Cardiac septum (tissue), 1 donor: ENCODE measurements around the gene ACOT13. TPM values are rescaled to one million over a fixed set of nuclear protein-coding genes. Genes with fewer than 3 reads are reported as not detected.
"Not testable (repeated sequence)": the region's sequence is repeated elsewhere in the genome, so short reads cannot be mapped to it uniquely, and the experiment has no call there.

Source experiments
- DNase-seq: peaks from one replicate; pipeline ENCODE4 v3.0.0-alpha.2; 2020; ENCODE audit warnings: low spot score
- intact Hi-C: fragments of 100-400 bp; cut with DNase I; formaldehyde crosslinking; loops from one replicate; pipeline ENCODE4 v1.14.0; 2022
- total RNA-seq: library from RNA; stranded (reverse); fragmentation: NEBNext Ultra II Directional; extraction: Animal tissue kit (Norgen Biotek cat#: 25700); gene quantifications from one replicate; pipeline ENCODE4 v1.2.1, GENCODE V29; 2021
- donor health status: DM: no; HTN: no; CAD: no.

The ACOT13 gene
- total RNA-seq, 1 donor from 2014 or later: 40.5 TPM

DNA sequence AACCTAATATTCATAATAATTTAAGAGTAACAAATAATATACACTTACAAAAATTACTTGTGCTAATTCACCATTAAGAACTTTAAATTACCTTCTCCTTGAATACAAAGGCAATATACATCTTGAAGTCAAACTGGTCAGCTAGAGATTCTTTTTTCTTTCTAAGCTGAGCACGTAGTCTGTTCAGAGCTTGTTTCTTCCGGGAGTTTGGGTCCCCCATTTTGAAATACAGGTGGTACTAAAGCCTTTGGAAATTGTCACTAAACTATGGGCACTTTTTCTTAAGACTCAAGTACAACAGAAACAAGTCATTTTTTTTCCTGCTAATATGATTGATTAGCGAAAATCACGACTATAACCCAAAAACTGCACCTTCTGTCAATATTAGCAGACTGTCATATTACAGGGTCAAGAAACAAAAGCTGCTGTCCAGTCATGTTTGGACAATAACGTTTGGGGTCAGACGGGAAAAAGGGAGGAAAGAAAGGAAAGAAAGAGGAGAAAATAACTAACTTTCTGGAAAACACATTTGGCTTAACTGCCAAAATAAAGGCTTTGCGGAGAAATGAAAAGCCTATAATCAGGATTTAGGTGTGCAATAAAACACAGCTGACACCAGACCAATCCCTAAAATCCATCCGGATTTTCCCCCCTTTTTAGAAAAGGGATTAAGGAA is 51.7 kb downstream of the ACOT13 start:
- intact Hi-C loops: no loop called here
- DNase-seq: no peak

DNA sequence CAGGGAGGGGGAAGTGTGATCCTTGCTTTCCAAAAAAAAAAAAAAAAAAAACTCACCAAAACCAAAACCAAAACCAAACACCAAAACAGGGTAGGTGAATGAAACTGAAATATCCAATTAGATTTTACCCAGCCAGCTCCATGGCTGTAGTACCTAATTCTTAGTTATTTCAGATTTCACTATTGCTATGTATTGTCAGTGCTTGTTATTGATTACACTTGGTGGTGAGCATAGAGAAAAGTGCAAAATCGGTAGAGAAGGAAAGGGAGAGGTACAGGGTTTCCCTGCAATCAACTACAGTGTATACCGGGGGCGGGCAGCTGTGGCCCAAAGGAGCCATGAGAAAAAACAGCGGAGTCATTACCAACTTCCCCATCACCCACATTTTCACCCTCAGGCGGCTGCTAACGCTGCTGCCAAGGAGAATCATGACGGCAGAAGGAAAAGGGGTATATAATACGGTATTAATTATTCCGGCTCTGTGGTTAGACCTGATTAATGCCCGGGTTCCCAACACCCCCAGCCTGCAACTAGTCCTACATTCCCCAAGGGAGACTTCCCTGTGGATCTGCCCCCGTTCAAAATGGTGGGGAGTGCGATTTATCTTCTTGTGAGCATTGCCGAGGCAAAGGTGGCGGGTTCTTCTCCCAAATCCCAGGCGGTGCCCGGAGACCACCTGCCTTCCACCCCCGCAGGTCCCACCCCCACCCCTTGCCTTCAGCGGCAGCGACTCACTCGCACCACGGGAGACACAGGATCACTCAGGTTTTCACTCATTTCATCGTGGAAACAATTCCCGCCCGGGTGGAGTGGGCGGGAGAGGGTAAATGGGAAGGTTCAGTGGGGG is 52.5 kb downstream of the ACOT13 start, which contains the start of gene C6orf62:
Gene C6orf62 (minus strand): TSS at position 30 of the 847 bp plus-strand sequence. CDS start 486 bp downstream, outside the sequence.
- peak; percentile 79 for DNase-seq
- intact Hi-C loops: no loop called here

DNA sequence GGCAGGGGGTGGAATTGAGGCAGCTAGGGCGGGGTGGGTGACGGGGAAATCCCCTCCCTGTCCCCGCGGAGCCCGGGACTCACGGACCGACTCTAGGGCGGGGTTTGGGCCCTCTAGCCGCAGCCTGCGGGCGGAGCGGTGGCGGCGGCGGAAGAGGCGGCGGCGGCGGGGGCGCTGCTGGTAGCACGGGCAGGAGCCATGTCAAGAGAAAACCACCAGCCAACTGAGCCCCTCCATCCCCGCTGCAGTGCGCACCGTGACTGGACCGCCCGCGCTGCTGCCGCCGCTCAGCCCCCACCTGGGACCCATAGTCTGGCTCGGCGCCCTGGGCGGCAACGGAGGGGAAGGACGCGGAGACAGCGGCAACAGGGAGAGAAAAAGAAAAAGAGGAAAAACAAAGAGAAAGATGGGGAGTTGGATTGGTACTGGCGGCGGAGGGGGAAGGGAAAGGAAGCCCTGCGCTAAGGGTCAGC is 53.3 kb downstream of the ACOT13 start:
- DNase-seq: peak; percentile 81
- intact Hi-C loops: loop anchor here (2.0 kb wide), 2 partner anchors 53 to 55 kb away; partner anchors contain the start of genes ACOT13, GMNN and TDP2

DNA sequence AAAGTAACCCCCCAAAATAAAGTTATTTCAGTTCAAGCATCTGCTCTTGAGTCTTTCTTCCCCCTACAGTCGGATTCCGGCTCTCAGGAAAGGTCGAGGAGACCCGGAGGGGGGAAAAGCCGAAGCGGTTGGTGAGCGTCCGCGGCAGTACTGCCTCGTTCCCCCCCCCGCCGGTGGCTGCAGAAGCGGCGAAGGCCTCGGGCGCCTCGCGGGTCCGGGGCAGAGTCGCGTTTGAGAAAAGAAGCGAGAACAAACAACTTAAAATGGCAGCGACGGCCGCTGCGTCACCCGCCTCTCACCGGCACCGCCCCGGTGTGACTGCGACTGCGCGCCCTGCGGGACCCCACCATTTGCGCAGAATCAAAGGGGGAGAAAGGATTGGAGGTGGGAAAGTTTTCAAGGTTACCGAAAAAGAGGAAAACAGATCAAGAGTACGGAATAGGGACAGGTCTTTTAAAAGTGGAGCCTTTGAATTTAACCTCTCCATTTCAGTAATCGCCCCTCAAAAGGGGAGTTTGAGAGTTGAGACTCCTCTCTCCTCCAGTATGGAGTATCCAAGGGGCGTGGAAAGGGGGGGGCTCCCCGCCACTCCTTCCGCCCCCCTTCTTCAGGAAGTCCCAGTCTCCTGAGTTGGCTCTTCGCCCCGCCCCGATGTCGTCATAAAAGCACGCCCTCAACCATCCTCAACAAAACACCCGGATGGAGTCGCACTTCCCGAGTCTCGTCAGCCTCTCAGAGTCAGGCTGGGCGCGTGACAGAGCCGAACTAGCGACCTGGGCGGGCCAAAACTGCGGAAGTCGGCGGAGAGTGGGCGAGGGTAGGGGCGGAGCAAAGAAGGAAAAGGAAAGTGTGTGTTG is 54.0 kb downstream of the ACOT13 start:
- DNase-seq: peak; percentile 100
- intact Hi-C loops: loop anchor here (2.0 kb wide), 2 partner anchors 54 kb away; partner anchors contain the start of genes ACOT13, GMNN and TDP2

DNA sequence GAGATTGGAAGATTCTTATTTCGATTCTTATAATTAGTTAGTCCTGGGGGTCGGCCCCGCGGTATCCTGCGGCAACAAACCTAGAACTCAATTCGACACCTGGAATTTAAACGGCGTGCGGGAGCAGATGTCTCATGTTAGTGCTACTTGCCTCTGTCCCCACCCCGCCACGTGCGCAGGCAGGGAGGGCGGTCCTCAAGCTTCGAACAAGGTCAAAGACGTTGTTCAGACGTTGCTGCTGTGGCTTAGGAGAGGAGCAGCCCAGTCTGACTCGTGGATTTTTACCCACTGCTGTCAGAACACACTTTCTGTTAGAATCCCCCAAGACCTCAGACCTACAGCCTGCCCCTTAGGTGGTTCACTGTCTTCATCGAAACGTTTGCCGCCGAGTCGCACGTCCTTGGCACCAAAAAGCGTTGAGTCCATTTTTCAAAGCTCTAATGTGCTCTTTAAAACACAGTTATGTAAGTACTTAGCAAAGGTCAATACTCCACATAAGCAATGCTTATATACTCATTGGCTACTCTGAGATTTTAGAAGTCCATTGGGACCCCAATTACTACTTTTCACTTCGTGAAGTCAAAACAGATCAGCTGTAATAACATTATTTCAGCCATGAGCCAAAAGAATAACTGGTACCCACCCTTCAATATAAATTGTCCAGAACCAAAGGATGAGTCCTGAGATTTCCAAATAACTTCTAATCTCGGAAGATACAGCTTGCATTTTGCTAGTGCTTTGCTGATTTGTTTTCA is 54.8 kb downstream of the ACOT13 start:
- no peak for DNase-seq
- intact Hi-C loops: loop anchor here (2.0 kb wide), 2 partner anchors 53 to 55 kb away; partner anchors contain the start of genes ACOT13, GMNN and TDP2

DNA sequence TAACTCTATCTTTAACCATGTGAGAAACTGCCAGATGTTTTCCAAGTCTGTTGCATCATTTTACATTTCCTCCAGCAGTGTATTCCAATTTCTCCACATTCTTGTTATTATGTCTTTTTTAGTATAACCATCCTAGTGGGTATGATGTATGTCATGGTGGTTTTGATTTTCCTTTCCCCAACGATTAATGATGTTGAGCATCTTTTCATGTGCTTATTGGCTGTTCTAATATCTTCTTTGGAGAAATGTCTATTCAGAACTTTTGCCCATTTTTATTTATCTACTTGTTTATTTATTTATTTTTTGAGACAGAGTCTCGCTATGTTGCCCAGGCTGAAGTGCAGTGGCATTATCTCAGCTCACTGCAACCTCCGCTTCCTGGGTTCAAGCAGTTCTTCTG is 56.4 kb downstream of the ACOT13 start:
- intact Hi-C loops: no loop called here
- no peak for DNase-seq

DNA sequence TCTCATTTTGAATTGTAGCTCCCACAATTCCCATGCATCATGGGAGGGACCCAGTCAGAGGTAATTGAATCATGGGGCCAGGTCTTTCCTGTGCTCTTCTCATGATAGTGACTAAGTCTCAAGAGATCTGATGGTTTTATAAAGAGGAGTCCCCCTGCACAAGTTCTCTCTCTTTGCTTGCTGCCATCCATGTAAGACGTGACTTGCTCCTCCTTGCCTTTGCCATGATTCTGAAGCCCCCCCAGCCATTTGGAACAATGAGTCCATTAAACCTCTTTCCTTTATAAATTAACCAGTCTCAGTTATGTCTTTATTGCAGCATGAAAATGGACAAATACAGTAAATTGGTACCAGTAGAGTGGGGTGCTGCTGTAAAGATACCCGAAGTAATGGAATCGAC is 63.8 kb downstream of the ACOT13 start:
- intact Hi-C loops, DNase-seq: not testable (repeated sequence)

DNA sequence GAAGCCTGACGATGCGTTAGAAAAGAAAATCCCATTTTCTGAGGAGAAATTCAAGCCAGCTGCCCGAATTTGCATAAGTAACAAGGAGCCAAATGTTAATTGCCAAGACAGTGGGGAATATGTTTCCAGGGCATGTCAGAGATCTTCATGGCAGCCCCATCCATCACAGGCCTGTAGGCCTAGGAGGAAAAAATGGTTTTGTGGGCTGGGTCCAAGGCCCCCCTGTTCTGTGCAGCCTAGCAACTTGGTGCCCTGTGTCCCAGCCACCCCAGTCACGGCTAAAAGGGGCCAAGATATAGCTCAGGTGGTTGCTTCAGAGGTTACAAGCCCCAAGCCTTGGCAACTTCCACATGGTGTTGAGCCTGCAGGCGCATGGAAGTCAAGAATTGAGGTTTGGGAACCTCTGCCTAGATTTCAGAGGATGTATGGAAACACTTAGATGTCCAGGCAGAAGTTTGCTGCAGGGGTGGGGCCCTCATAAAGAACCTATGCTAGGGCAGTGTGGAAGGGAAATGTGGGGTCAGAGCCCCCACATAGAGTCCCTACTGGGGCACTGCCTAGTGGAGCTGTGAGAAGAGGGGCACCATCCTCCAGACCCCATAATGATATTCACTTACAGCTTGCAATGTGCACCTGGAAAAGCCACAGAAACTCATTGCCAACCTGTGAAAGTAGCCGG is 64.7 kb downstream of the ACOT13 start:
- not testable (repeated sequence) for DNase-seq

DNA sequence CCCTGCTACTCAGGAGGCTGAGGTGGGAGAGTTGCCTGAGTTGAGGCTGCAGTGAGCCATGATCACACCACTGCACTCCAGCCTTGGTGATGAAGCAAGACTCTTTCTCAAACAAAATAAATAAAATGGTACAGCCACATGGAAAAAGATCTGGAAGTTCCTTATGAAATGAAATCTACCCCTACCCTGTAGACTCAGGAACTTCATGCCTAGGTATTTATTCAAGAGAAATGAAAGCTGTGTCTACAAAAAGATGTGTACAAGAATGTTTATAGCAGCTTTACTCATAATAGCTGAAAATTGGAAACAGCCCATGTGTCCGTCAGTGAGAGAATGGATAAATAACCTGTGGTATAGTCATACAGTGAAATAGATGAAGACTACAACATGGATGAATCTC is 67.3 kb downstream of the ACOT13 start:
- DNase-seq: no peak
- intact Hi-C loops: no loop called here

More for the DNA sequence above, 64.7 kb downstream of the ACOT13 start:
- intact Hi-C loops: not testable (repeated sequence)

DNA sequence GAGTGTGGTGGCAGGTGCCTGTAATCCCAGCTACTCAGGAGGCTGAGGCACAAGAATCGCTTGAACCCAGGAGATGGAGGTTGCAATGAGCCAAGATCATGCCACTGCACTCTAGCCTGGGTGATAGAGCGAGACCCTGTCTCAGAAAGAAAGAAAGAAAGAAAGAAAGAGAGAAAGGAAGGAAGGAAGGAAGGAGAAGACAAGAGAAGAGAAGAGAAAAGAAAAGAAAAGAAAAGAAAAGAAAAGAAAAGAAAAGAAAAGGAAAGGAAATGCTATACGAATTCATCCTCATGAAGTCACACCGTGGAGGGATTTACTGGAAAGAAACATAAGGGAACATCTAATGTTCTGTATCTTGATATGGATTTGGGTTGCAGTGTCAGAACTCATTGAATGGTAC is 67.8 kb downstream of the ACOT13 start:
- DNase-seq, intact Hi-C loops: not testable (repeated sequence)

DNA sequence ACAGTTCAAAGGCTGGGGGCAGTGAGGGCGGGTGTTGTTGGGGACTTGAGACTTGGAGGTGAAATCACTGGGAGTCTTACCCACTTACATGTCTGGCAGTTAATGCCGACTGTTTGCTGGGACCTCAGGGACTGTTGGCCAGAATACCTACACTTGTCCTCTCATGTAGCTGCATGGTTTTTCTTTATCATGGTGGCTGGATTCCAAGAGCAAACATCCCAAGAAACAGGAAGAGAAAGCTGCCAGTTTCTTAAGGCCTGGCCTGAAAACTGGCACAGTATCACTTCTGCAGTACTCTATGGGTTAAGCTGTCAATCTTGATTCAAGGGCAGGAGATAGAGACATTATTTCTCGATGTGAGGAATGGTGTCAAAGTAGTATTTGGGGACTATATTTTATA is 71.9 kb downstream of the ACOT13 start:
- no peak for DNase-seq
- intact Hi-C loops: no loop called here

DNA sequence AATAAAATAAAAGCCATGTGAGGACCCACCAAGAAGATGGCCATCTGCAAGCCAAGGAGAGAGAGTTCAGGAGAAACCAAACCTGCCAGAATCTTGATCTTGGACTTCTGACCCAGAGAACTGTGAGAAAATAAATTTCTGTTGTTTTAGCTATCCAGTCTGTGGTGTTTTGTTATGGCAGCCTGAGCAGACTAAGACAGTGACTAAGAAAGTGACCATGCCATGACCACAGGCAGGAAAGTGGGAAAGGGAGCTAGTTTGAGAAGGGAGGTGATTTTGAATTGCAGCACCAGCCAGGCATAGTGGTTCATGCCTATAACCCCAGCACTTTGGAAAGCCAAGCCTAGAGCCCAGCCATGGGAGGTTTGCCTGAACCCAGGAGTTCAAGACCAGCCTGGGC is 74.0 kb downstream of the ACOT13 start:
- intact Hi-C loops: no loop called here
- DNase-seq: no peak

DNA sequence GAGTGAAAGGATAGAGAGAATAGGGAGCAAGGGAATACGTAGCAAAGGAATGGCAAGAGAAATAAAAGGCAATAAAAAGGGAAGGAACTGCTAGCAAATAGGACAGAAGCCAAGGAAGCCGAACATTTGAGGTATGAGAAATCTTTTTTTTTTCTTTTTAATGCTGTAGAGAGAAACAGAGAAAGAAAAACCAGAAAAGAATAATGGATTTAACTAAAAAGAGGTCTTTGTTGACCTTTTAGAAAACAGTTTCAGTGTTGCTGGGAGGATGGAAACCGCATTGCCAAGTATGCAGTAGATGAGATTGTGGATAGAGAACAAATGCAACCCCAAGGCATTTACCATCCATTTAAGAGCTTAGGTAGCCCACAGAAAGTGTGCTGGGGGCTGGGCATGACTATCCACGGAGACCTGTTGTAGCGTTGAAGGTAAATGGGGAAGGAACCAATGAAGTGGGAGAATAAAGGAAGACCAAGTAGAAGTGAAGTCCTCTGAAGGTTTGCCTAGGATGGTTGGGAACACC is 75.4 kb downstream of the ACOT13 start:
- no peak for DNase-seq
- intact Hi-C loops: no loop called here

DNA sequence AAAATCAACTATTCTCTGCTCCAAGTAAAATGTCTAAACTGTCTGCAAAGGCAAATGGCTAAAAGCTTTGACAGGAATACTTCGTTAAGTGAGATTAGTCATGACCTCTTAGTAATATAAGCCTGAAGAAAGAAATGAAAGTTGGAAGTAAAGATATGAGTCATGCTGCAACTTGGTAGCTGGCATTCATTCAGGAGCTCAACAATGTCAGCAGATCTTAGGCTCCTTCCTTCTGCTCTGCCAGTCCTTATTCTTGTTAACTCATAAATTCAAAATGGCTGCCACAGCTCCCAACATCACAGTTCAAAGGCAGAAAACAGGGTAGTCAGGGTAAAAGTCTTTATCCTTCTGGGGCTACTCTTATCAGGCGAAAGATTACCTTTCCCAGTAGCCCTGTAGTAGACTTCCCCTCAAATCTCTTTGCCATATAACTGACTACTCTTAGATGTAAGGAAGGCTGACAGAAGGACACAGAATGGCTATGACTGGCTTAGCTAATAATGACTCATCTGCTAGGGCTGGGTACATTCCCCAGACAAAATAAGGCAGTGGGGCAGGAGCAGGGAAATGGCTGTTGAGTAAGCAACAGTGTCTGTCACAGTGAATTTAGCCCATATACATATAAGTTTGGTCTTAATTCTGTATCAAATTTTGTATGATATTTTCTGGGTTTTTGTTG is 76.5 kb downstream of the ACOT13 start:
- no peak for DNase-seq
- intact Hi-C loops: no loop called here

DNA sequence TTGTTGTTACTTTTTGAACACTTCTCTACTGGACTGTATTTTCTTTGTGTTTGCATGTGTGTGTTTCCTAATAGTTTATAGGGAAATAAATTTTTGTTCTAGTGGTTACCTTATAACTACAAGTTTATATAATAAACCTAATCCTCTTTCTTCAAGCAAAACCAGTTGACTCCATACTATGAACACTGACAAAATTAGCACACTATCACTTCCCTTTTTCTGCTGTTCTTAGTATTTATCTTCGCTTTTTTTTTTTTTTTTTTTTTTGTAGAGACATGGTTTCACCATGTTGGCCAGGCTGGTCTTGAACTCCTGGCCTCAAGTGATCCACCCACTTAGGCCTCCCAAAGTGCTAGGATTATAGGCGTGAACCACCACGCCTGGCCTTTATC is 77.1 kb downstream of the ACOT13 start:
- DNase-seq: no peak
- intact Hi-C loops: no loop called here

DNA sequence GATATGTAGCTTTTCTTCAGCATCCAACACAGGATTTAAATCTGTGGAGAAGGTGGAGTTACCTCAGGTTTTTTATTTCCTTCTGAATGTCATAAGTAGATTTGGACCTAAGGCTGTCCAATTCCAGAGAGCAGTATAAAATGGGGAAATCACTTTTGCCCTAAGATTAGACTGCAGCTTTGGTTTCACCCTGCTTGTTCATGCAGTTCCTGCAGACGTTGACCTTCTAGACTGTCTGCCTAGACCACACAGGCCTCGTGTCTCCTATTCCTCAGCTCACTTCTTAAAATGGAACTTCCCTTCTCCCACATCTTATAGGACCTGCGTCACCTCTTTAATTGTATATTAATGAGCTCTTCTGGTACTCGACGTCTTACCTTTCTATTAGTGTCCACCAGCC is 78.0 kb downstream of the ACOT13 start:
- no peak for DNase-seq
- intact Hi-C loops: no loop called here

DNA sequence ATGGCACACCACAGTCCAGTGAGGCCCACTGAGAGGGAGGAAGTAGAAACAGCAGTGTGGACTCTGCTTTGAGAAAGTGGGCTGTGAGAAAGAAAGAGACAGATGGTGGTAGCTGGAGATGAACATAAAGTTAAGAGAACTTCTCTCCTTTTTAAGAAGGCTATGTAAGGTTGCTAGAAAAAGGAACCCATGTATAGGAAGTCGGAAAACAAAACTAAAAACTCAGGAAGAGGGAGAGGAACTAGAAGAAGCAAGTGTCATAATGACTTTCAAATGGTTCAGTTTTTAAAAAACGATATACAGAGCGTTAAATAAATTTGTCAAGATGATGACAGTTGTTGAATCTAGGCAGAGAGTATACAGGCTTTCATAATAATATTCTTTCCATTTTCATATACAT is 82.4 kb downstream of the ACOT13 start:
- intact Hi-C loops: no loop called here

DNA sequence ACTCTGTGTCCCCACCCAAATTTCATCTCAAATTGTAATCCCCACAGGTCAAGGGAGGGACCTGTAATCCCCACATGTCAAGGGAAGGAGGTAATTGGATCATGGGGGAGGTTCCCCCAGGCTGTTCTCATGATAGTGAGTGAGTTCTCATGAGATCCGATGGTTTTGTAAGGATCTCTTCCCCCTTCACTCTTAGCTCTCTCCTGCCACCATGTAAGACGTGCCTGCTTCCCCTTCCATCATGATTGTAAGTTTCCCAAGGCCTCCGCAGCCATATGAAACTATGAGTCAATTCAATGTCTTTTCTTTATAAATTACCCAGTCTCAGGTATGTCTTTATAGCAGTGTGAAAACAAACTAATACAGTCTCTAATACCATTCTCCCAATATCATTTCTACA is 84.0 kb downstream of the ACOT13 start:
- DNase-seq, intact Hi-C loops: not testable (repeated sequence)

More for the DNA sequence above, 82.4 kb downstream of the ACOT13 start:
- DNase-seq: no peak
